RWPE1 (cell line): ENCODE data around the gene ENTR1.
"Not testable (repeated sequence)": the region's sequence is repeated elsewhere in the genome, so short reads cannot be mapped to it uniquely, and the experiment has no call there.

Experiments used
- CTCF ChIA-PET: fragments of 350-600 bp; sonication (Branson Sonifier 250); formaldehyde crosslinking; extraction: SDS; loops from one replicate; lab custom pipeline; 2021; lab: Yijun Ruan, JAX
- POLR2A ChIA-PET: fragments of 400-600 bp; formaldehyde crosslinking; extraction: SDS; loops from one replicate; lab custom pipeline; 2020; ENCODE audit warnings: antibody characterized with exemption; ENCODE audit not compliant: low non-redundant PET; lab: Yijun Ruan, JAX
- DNase-seq: peaks from one replicate; pipeline ENCODE4 v3.0.0; 2012; ENCODE audit warnings: low spot score
- H3K27ac ChIP-seq: fragments of 450-650 bp; 2 replicates; pipeline ENCODE4 v1.5.1; 2017
- CTCF ChIP-seq: fragments of 450-650 bp; conservative IDR thresholded peaks from 2 replicates; pipeline ENCODE4 v1.5.1; 2017; ENCODE audit warnings: low read depth, mild to moderate bottlenecking

ENTR1 gene

GRCh38 chr9:136429683-136430491 is 19.5 kb upstream of the ENTR1 start:
- POLR2A ChIA-PET: no interaction called here
- DNase-seq: no peak
- H3K27ac ChIP-seq: peak overlapping the region; percentile 39
- CTCF ChIA-PET: interaction anchor here (0.6 kb wide), 2 partner anchors 13 to 51 kb away, joined by 3 read pairs; no protein-coding TSS in a partner anchor
- TF ChIP-seq CTCF: no peak

GRCh38 chr9:136429075-136429628 is 18.7 kb upstream of the ENTR1 start:
- no peak for DNase-seq
- POLR2A ChIA-PET: no interaction called here
- no peak for TF ChIP-seq CTCF
- CTCF ChIA-PET: interaction anchor here (0.7 kb wide), 1 partner anchor 242 kb away, joined by 4 read pairs; no protein-coding TSS in a partner anchor
- peak overlapping the region; percentile 39 for H3K27ac ChIP-seq

GRCh38 chr9:136426787-136427186 is 16.4 kb upstream of the ENTR1 start:
- ChIA-PET POLR2A (interaction anchor here (0.7 kb wide), 1 partner anchor 15 kb away, joined by 5 read pairs; no protein-coding TSS in a partner anchor), CTCF (interaction anchor here (1.0 kb wide), 1 partner anchor 218 kb away, joined by 3 read pairs; no protein-coding TSS in a partner anchor)
- TF ChIP-seq CTCF: no peak
- DNase-seq: no peak
- H3K27ac ChIP-seq: peak overlapping the region; percentile 50

GRCh38 chr9:136425367-136425766 is 15.0 kb upstream of the ENTR1 start:
- peak overlapping the region; percentile 50 for H3K27ac ChIP-seq
- CTCF ChIA-PET: interaction anchor here (0.6 to 1.3 kb wide), 5 partner anchors 11 to 504 kb away, joined by 3 to 6 read pairs (median 3); no protein-coding TSS in a partner anchor
- POLR2A ChIA-PET: interaction anchor here (0.6 kb wide), 1 partner anchor 16 kb away, joined by 3 read pairs; no protein-coding TSS in a partner anchor
- DNase-seq: not testable (repeated sequence)

GRCh38 chr9:136424750-136425362 is 14.4 kb upstream of the ENTR1 start:
- ChIA-PET CTCF (interaction anchor here (0.6 to 1.3 kb wide), 6 partner anchors 11 to 503 kb away, joined by 3 to 6 read pairs (median 3); no protein-coding TSS in a partner anchor), POLR2A (interaction anchor here (0.7 kb wide), 1 partner anchor 317 kb away, joined by 3 read pairs; no protein-coding TSS in a partner anchor)
- TF ChIP-seq CTCF: no peak
- peak overlapping the region; percentile 50 for H3K27ac ChIP-seq
- DNase-seq: no peak

GRCh38 chr9:136423432-136424146 is 13.2 kb upstream of the ENTR1 start:
- DNase-seq: no peak
- ChIA-PET CTCF (interaction anchor here (0.6 kb wide), 1 partner anchor 355 kb away, joined by 4 read pairs; no protein-coding TSS in a partner anchor), POLR2A (no interaction called here)
- no peak for TF ChIP-seq CTCF
- H3K27ac ChIP-seq: peak overlapping the region; percentile 50
